PFSK-1 (cell line): Measurements from ENCODE around the gene OR1N1.

Experiments
- TAF1 ChIP-seq: IDR thresholded peaks from 2 replicates; pipeline ENCODE4 v1.6.1; 2012; ENCODE audit warnings: low read length, control low read depth, borderline replicate concordance; ENCODE audit not compliant: insufficient read depth
- TF ChIP-seq, protein P1 (sequence below), 2 experiments: IDR thresholded peaks; 2 replicates each; pipeline versions ENCODE4 v1.6.1 to v1.8.0; 2011 to 2012; ENCODE audit warnings: low read depth in 2 of 2, low read length in 2 of 2, control low read depth in 1 of 2, inconsistent platforms in 1 of 2, mild to moderate bottlenecking in 1 of 2, moderate library complexity in 1 of 2; ENCODE audit not compliant: insufficient read depth in 1 of 2

DNA sequence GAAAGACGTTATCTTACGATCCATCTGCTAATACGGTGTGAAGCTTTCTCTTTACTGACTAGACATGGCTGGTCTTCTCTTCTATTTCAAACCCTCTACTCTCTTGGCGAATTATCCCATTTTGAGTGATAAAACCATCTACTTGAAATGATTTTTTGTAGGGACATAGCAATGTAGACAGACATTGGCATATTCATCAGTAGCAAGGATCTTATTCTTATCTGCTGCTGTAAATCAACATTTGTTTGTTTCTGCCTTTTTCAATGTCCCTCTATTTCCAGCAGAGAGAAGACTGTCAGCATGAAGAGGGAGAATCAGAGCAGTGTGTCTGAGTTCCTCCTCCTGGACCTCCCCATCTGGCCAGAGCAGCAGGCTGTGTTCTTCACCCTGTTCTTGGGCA lies 8.3 kb downstream of the OR1N1 start, which contains the start of gene OR1J4:
- TF ChIP-seq, protein P1, sequence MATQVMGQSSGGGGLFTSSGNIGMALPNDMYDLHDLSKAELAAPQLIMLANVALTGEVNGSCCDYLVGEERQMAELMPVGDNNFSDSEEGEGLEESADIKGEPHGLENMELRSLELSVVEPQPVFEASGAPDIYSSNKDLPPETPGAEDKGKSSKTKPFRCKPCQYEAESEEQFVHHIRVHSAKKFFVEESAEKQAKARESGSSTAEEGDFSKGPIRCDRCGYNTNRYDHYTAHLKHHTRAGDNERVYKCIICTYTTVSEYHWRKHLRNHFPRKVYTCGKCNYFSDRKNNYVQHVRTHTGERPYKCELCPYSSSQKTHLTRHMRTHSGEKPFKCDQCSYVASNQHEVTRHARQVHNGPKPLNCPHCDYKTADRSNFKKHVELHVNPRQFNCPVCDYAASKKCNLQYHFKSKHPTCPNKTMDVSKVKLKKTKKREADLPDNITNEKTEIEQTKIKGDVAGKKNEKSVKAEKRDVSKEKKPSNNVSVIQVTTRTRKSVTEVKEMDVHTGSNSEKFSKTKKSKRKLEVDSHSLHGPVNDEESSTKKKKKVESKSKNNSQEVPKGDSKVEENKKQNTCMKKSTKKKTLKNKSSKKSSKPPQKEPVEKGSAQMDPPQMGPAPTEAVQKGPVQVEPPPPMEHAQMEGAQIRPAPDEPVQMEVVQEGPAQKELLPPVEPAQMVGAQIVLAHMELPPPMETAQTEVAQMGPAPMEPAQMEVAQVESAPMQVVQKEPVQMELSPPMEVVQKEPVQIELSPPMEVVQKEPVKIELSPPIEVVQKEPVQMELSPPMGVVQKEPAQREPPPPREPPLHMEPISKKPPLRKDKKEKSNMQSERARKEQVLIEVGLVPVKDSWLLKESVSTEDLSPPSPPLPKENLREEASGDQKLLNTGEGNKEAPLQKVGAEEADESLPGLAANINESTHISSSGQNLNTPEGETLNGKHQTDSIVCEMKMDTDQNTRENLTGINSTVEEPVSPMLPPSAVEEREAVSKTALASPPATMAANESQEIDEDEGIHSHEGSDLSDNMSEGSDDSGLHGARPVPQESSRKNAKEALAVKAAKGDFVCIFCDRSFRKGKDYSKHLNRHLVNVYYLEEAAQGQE (IDR thresholded peaks at IDR 0.05; ENCODE audit: insufficient read depth in 1 of 2, low read depth in 2 of 2, low read length in 2 of 2): no peak
- no peak for TF ChIP-seq TAF1
